GM21786 (cell line): ENCODE results near the gene EGFL8.

ENCODE experiments used
- ATAC-seq: cut with Tn5 transposase; IDR thresholded peaks from one replicate; pipeline ENCODE4 v1.9.1; 2021; ENCODE audit not compliant: unreplicated experiment

EGFL8 gene

GRCh38 chr6:32167154-32167760, 2.9 kb downstream of the EGFL8 start:
- no peak for ATAC-seq

GRCh38 chr6:32167761-32168262, 3.4 kb downstream of the EGFL8 start:
- ATAC-seq, result no peak

GRCh38 chr6:32168350-32168749, 4.0 kb downstream of the EGFL8 start:
- no peak for ATAC-seq

GRCh38 chr6:32168807-32169591, 4.6 kb downstream of the EGFL8 start:
- no peak for ATAC-seq

- no peak for ATAC-seq
These were observed 5.9 kb downstream of the EGFL8 start for GRCh38 chr6:32170294-32170693.

GRCh38 chr6:32171234-32171633, 6.8 kb downstream of the EGFL8 start:
- ATAC-seq, result no peak

GRCh38 chr6:32173051-32173727, 8.8 kb downstream of the EGFL8 start:
- ATAC-seq, result no peak

- ATAC-seq, result no peak
These were observed 10.0 kb downstream of the EGFL8 start for GRCh38 chr6:32174416-32174815.

GRCh38 chr6:32175322-32175710, 10.9 kb downstream of the EGFL8 start:
- ATAC-seq, result no peak

GRCh38 chr6:32175711-32176475, 11.5 kb downstream of the EGFL8 start, which contains the start of gene AGPAT1:
Gene AGPAT1, minus strand, starts transcription at chr6:32176084. Its CDS starts 4,588 bp downstream, at chr6:32171496.
- ATAC-seq, result peak; percentile 41

GRCh38 chr6:32176476-32177182, 12.2 kb downstream of the EGFL8 start:
- ATAC-seq, result no peak

- ATAC-seq, result no peak
These were observed 12.9 kb downstream of the EGFL8 start for GRCh38 chr6:32177183-32177787.

GRCh38 chr6:32177788-32178546, 13.6 kb downstream of the EGFL8 start, which contains the start of gene RNF5:
Gene RNF5, plus strand, starts transcription at chr6:32178405. Its CDS starts 107 bp downstream, at chr6:32178512.
- peak; percentile 86 for ATAC-seq

- no peak for ATAC-seq
These were observed 14.4 kb downstream of the EGFL8 start for GRCh38 chr6:32178547-32179440.

GRCh38 chr6:32179766-32180405, 15.5 kb downstream of the EGFL8 start:
- no peak for ATAC-seq

GRCh38 chr6:32181148-32181702, 16.8 kb downstream of the EGFL8 start:
- no peak for ATAC-seq

GRCh38 chr6:32181915-32182529, 17.6 kb downstream of the EGFL8 start:
- ATAC-seq, result no peak
